ENCODE data around the gene AMBP. TPM values are rescaled to one million over a fixed set of nuclear protein-coding genes. Genes with fewer than 3 reads are reported as not detected.

Gene AMBP
- total RNA-seq (not detected), polyA plus RNA-seq (under 1 TPM in 1 of 2 donors, not detected in 1; 0.01 TPM)
- long read RNA-seq, donor 1, result 0 reads
- long read RNA-seq, donor 2, result 0 reads
- long read RNA-seq, donor 3, result 0 reads

- H3K27ac ChIP-seq, result no peak within 1 kb of the TSS
- intact Hi-C loops (cut with DNase I), result no loop called here
- TF ChIP-seq, protein P1, sequence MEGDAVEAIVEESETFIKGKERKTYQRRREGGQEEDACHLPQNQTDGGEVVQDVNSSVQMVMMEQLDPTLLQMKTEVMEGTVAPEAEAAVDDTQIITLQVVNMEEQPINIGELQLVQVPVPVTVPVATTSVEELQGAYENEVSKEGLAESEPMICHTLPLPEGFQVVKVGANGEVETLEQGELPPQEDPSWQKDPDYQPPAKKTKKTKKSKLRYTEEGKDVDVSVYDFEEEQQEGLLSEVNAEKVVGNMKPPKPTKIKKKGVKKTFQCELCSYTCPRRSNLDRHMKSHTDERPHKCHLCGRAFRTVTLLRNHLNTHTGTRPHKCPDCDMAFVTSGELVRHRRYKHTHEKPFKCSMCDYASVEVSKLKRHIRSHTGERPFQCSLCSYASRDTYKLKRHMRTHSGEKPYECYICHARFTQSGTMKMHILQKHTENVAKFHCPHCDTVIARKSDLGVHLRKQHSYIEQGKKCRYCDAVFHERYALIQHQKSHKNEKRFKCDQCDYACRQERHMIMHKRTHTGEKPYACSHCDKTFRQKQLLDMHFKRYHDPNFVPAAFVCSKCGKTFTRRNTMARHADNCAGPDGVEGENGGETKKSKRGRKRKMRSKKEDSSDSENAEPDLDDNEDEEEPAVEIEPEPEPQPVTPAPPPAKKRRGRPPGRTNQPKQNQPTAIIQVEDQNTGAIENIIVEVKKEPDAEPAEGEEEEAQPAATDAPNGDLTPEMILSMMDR (IDR thresholded peaks at IDR 0.05), result no peak
- H3K4me3 ChIP-seq, result no peak within 1 kb of the TSS
- ATAC-seq, result no peak
- peaks cover 0 to 5% (median 0%) of the 10 kb centered on the region in 9 donors for H3K4me1 ChIP-seq
- DNase-seq, result no peak
- 72 to 76% methylated on average over 15 to 16 of the region's 16 CpGs for whole genome bisulfite sequencing, 2 donors
- peaks cover 0 to 44% (median 17%) of the 10 kb centered on the region in 7 donors for H3K27me3 ChIP-seq
- no peaks in the 10 kb centered on the region for H3K36me3 ChIP-seq
- no peaks in the 10 kb centered on the region for H3K9me3 ChIP-seq
Observed at GRCh38 chr9:114078021-114078780, at the start of gene AMBP. TSS of gene AMBP (minus strand) at chr9:114078300. CDS start at chr9:114078209, 91 bp downstream.

- TF ChIP-seq, protein P1 (IDR thresholded peaks at IDR 0.05), result no peak
- intact Hi-C loops (cut with DNase I), result no loop called here
- Histone ChIP-seq H3K27me3 (peaks cover 0 to 7% (median 0%) of the 10 kb centered on the region in 7 donors), H3K27ac (no peak overlapping the region), H3K4me1 (peaks cover 0 to 29% (median 19%) of the 10 kb centered on the region in 9 donors), H3K4me3 (no peak overlapping the region), H3K36me3 (no peaks in the 10 kb centered on the region), H3K9me3 (peaks cover 0 to 10% (median 0%) of the 10 kb centered on the region in 11 donors)
- DNase-seq (no peak), ATAC-seq (no peak)
- 73 to 75% methylated on average over 13 of the region's 13 CpGs for WGBS, 2 donors
Observed at GRCh38 chr9:114126247-114127060, 48.4 kb upstream of the AMBP start.

GRCh38 chr9:114125476-114126013 lies 47.4 kb upstream of the AMBP start:
- no peak overlapping the region for H3K27ac ChIP-seq
- no peaks in the 10 kb centered on the region for H3K36me3 ChIP-seq
- ATAC-seq (no peak), DNase-seq (no peak)
- peaks cover 0 to 10% (median 0%) of the 10 kb centered on the region in 11 donors for H3K9me3 ChIP-seq
- intact Hi-C loops (cut with DNase I), result no loop called here
- 70 to 86% methylated on average over 10 of the region's 10 CpGs for WGBS, 2 donors
- TF ChIP-seq, protein P1 (IDR thresholded peaks at IDR 0.05), result no peak
- peaks cover 0 to 7% (median 0%) of the 10 kb centered on the region in 7 donors for H3K27me3 ChIP-seq
- peaks cover 0 to 20% (median 12%) of the 10 kb centered on the region in 9 donors for H3K4me1 ChIP-seq
- no peak overlapping the region for H3K4me3 ChIP-seq
